Measurements from ENCODE around the gene ZNF786.

- TF ChIP-seq POLR2A (IDR thresholded peaks at IDR 0.05), result no peak
- no peak for TF ChIP-seq CTCF (IDR thresholded peaks at IDR 0.05)
Measured at GRCh38 chr7:149081914-149082313, 8.6 kb downstream of the ZNF786 start.
